HCT116 (cell line): Measurements from ENCODE around the gene TYW5.

Source experiments
- CTCF ChIP-seq, 3 experiments: fragments of 200-600 bp in 1 of 3; sonication (generic) in 1 of 3; IDR thresholded peaks in 2 of 3; conservative IDR thresholded peaks in 1 of 3; 2 replicates each; pipeline ENCODE4 v1.5.1; 2012 to 2017; ENCODE audit warnings: low read depth in 2 of 3, low read length in 2 of 3, antibody characterized with exemption in 1 of 3, borderline replicate concordance in 1 of 3, control low read depth in 1 of 3, mild to moderate bottlenecking in 1 of 3, mixed read lengths in 1 of 3, mixed run types in 1 of 3, moderate library complexity in 1 of 3; ENCODE audit not compliant: insufficient read depth in 1 of 3
- ZNF274 ChIP-seq: fragments of 200-500 bp; sonication (Bioruptor generic); IDR thresholded peaks from 2 replicates; pipeline ENCODE4 v1.6.1; 2014; ENCODE audit warnings: mild to moderate bottlenecking, low read depth, low read length, inconsistent platforms

- TF ChIP-seq ZNF274 (no peak), CTCF (IDR thresholded peaks at IDR 0.05 in 2 of 3, conservative IDR thresholded peaks at IDR 0.05 in 1 of 3; ENCODE audit: borderline replicate concordance in 1 of 3, insufficient read depth in 1 of 3, low read depth in 2 of 3, low read length in 2 of 3) (no peak)
Observed at GRCh38 chr2:199951023-199951422, 4.3 kb downstream of the TYW5 start.
